H9 (cell line): ENCODE results near the gene SH3GL3. TPM values are rescaled to one million over a fixed set of nuclear protein-coding genes. Genes with fewer than 3 reads are reported as not detected.

Experiments used
- DNase-seq: peaks from one replicate; pipeline ENCODE4 v3.0.0-alpha.2; 2017
- H2AFZ ChIP-seq: one replicate; pipeline ENCODE4 v1.6.1; 2013; ENCODE audit warnings: mild to moderate bottlenecking, low read length, control low read depth, moderate library complexity
- H2AK5ac ChIP-seq: 2 replicates; pipeline ENCODE4 v1.6.1; 2013; ENCODE audit warnings: low read length, control low read depth, mixed read lengths; ENCODE audit not compliant: insufficient read length
- H2BK120ac ChIP-seq: one replicate; pipeline ENCODE4 v1.6.1; 2013; ENCODE audit warnings: low read depth, mild to moderate bottlenecking, low read length, control low read depth, inconsistent platforms; ENCODE audit not compliant: poor library complexity, severe bottlenecking
- H2BK12ac ChIP-seq: 2 replicates; pipeline ENCODE4 v1.6.1; 2013; ENCODE audit warnings: low read length, control low read depth, mixed read lengths, low read depth; ENCODE audit not compliant: insufficient read length
- H2BK15ac ChIP-seq: 2 replicates; pipeline ENCODE4 v1.6.1; 2013; ENCODE audit warnings: low read depth, low read length, control low read depth
- H2BK20ac ChIP-seq: one replicate; pipeline ENCODE4 v1.6.1; 2013; ENCODE audit warnings: low read depth, mild to moderate bottlenecking, low read length, control low read depth, inconsistent platforms; ENCODE audit not compliant: poor library complexity, severe bottlenecking
- H2BK5ac ChIP-seq: 2 replicates; pipeline ENCODE4 v1.6.1; 2013; ENCODE audit warnings: low read length, control low read depth, mixed read lengths; ENCODE audit not compliant: insufficient read length
- H3K14ac ChIP-seq: 2 replicates; pipeline ENCODE4 v1.6.1; 2013; ENCODE audit warnings: low read length, control low read depth; ENCODE audit not compliant: insufficient read depth
- H3K18ac ChIP-seq: 2 replicates; pipeline ENCODE4 v1.6.1; 2013; ENCODE audit warnings: low read depth, mild to moderate bottlenecking, mixed read lengths, low read length, control low read depth; ENCODE audit not compliant: insufficient read length
- H3K23ac ChIP-seq: 2 replicates; pipeline ENCODE4 v1.6.1; 2013; ENCODE audit warnings: low read length, control low read depth, mixed read lengths, low read depth; ENCODE audit not compliant: insufficient read length
- H3K23me2 ChIP-seq: 2 replicates; pipeline ENCODE4 v1.6.1; 2013; ENCODE audit warnings: low read depth, mild to moderate bottlenecking, mixed read lengths, low read length, control low read depth; ENCODE audit not compliant: insufficient read length, poor library complexity, severe bottlenecking
- H3K27ac ChIP-seq: 2 replicates; pipeline ENCODE4 v1.5.1; 2013; ENCODE audit warnings: low read length, control low read depth, mixed read lengths, low read depth; ENCODE audit not compliant: insufficient read length
- H3K27me3 ChIP-seq: 2 replicates; pipeline ENCODE4 v1.6.1; 2013; ENCODE audit warnings: low read length, control low read depth, inconsistent platforms; ENCODE audit not compliant: insufficient read depth
- H3K4ac ChIP-seq: 2 replicates; pipeline ENCODE4 v1.6.1; 2013; ENCODE audit warnings: low read depth, mild to moderate bottlenecking, control low read depth, inconsistent platforms, low read length, moderate library complexity
- H3K4me1 ChIP-seq: 2 replicates; pipeline ENCODE4 v1.6.1; 2013; ENCODE audit warnings: low read length, control low read depth, inconsistent platforms; ENCODE audit not compliant: insufficient read depth
- H3K4me2 ChIP-seq: 2 replicates; pipeline ENCODE4 v1.6.1; 2013; ENCODE audit warnings: low read length, control low read depth, mixed read lengths; ENCODE audit not compliant: insufficient read length, insufficient read depth
- H3K56ac ChIP-seq: 2 replicates; pipeline ENCODE4 v1.6.1; 2013; ENCODE audit warnings: low read depth, mild to moderate bottlenecking, mixed read lengths, low read length, control low read depth; ENCODE audit not compliant: insufficient read length
- H3K79me1 ChIP-seq: 2 replicates; pipeline ENCODE4 v1.6.1; 2013; ENCODE audit warnings: low read depth, mild to moderate bottlenecking, moderate library complexity, low read length, control low read depth, inconsistent platforms; ENCODE audit not compliant: insufficient read depth, poor library complexity, severe bottlenecking
- H3K79me2 ChIP-seq: 2 replicates; pipeline ENCODE4 v1.6.1; 2013; ENCODE audit warnings: low read length, control low read depth, inconsistent platforms; ENCODE audit not compliant: insufficient read depth
- H3K9ac ChIP-seq: 2 replicates; pipeline ENCODE4 v1.6.1; 2013; ENCODE audit warnings: low read length, control low read depth, mixed read lengths; ENCODE audit not compliant: insufficient read length; ENCODE audit errors: extremely low read depth
- H3K9me3 ChIP-seq: one replicate; pipeline ENCODE4 v1.6.1; 2013; ENCODE audit warnings: low read depth, low read length, inconsistent platforms; ENCODE audit not compliant: control insufficient read depth
- H3T11ph ChIP-seq: one replicate; pipeline ENCODE4 v1.6.1; 2013; ENCODE audit warnings: mild to moderate bottlenecking, low read length, control low read depth, inconsistent platforms
- H4K20me1 ChIP-seq: one replicate; pipeline ENCODE4 v1.6.1; 2013; ENCODE audit not compliant: control insufficient read depth, insufficient read length, insufficient read depth
- H4K5ac ChIP-seq: 2 replicates; pipeline ENCODE4 v1.6.1; 2013; ENCODE audit warnings: low read depth, mild to moderate bottlenecking, mixed read lengths, low read length, control low read depth; ENCODE audit not compliant: insufficient read length
- H4K8ac ChIP-seq: replicated peaks from 2 replicates; pipeline ENCODE4 v1.6.1; 2013; ENCODE audit warnings: low read length, control low read depth, mixed read lengths, low read depth; ENCODE audit not compliant: insufficient read length
- H4K91ac ChIP-seq: 2 replicates; pipeline ENCODE4 v1.6.1; 2013; ENCODE audit warnings: low read depth, mild to moderate bottlenecking, moderate library complexity, mixed read lengths, low read length, control low read depth; ENCODE audit not compliant: insufficient read length
- H3K27ac Mint-ChIP-seq, 3 experiments: 2 replicates in 2 of 3; 3 replicates in 1 of 3; pipeline ENCODE4 v1.8.0; 2020 to 2021; ENCODE audit warnings: mixed read lengths in 3 of 3, mild to moderate bottlenecking in 1 of 3, moderate library complexity in 1 of 3
- H3K27me3 Mint-ChIP-seq: 2 replicates; pipeline ENCODE4 v1.8.0; 2021; ENCODE audit warnings: low read depth, mild to moderate bottlenecking, moderate library complexity, mixed read lengths
- H3K36me3 Mint-ChIP-seq, 3 experiments: 2 replicates in 2 of 3; 3 replicates in 1 of 3; pipeline ENCODE4 v1.8.0; 2020 to 2021; ENCODE audit warnings: low read depth in 3 of 3, mixed read lengths in 3 of 3; ENCODE audit not compliant: insufficient read depth in 1 of 3
- H3K4me1 Mint-ChIP-seq, 2 experiments: 2 replicates each; pipeline ENCODE4 v1.8.0; 2020; ENCODE audit warnings: mixed read lengths in 2 of 2
- H3K4me3 Mint-ChIP-seq, 2 experiments: 2 replicates in 1 of 2; 3 replicates in 1 of 2; pipeline ENCODE4 v1.8.0; 2020 to 2021; ENCODE audit warnings: mild to moderate bottlenecking in 2 of 2, mixed read lengths in 2 of 2, moderate library complexity in 1 of 2
- H3K9me3 Mint-ChIP-seq, 2 experiments: 2 replicates in 1 of 2; 3 replicates in 1 of 2; pipeline ENCODE4 v1.8.0; 2020; ENCODE audit warnings: mild to moderate bottlenecking in 2 of 2, mixed read lengths in 2 of 2, moderate library complexity in 1 of 2
- WGBS: extraction: QIAGEN DNeasy Blood & Tissue Kit; methylation state at CpG from one replicate; pipeline ENCODE4 v1.1.7; 2013; ENCODE audit warnings: missing lambda C conversion rate, low lambda C conversion rate, mixed read lengths; ENCODE audit not compliant: insufficient read length; ENCODE audit errors: extremely low coverage; 5-methylcytosine and 5-hydroxymethylcytosine counted together
- total RNA-seq: library from RNA; stranded (reverse); gene quantifications from 2 replicates; pipeline ENCODE4 v1.2.1, GENCODE V29; 2021
- TF ChIP-seq, protein P1 (sequence below): fragments of 200-600 bp; sonication (generic); conservative IDR thresholded peaks from 3 replicates; pipeline ENCODE4 v1.8.0; 2021; ENCODE audit warnings: antibody characterized with exemption, mild to moderate bottlenecking

SH3GL3 gene
- total RNA-seq, 1 experiment from 2014 or later = 11.2 TPM

DNA sequence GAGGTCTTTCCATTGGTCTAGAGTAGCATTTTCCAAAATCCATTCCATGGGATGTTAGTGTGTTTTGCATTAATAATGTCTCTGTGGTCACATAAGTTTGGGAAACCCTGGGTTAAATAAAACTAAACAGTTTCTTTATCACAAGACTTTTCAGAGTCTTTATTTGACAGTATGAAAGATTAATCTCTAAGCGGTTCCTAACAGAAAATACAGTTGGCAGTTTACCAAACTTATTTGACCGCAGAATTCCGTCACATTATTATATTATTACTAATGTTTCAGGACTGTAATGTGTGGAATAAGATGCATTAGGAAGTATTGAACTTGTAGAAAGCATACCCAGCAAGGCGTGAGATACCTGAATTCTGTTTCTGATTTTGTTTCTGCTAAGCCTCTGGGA is 135.2 kb downstream of the SH3GL3 start:
- Mint-ChIP-seq H3K27ac (no peak overlapping the region), H3K27me3 (no peaks in the 10 kb centered on the region), H3K4me3 (no peak overlapping the region), H3K36me3 (no peaks in the 10 kb centered on the region), H3K4me1 (peaks cover 0 to 10% of the 10 kb centered on the region in 2 experiments; a peak in 2 of 4 replicates), H3K9me3 (no peaks in the 10 kb centered on the region)
- Histone ChIP-seq H2BK120ac (no peak overlapping the region), H3K4me2 (no peak overlapping the region), H3K18ac (no peak overlapping the region), H3K27ac (no peak overlapping the region), H3K23ac (no peak overlapping the region), H3K9ac (no peak overlapping the region), H3K4me1 (no peaks in the 10 kb centered on the region), H3K79me2 (no peaks in the 10 kb centered on the region), H2BK20ac (no peak overlapping the region), H2BK12ac (no peak overlapping the region), H3K4ac (no peak overlapping the region), H2AK5ac (no peak overlapping the region), H4K20me1 (no peaks in the 10 kb centered on the region), H3K14ac (no peak overlapping the region), H4K8ac (no peak overlapping the region), H3K9me3 (no peaks in the 10 kb centered on the region), H3K56ac (no peak overlapping the region), H3K27me3 (no peaks in the 10 kb centered on the region), H3K79me1 (no peaks in the 10 kb centered on the region), H3K23me2 (no peaks in the 10 kb centered on the region), H2BK5ac (no peak overlapping the region), H2AFZ (no peak overlapping the region), H2BK15ac (no peak overlapping the region), H3T11ph (no peak overlapping the region), H4K5ac (no peak overlapping the region), H4K91ac (no peak overlapping the region)
- WGBS = no CpG with 5 or more reads among the region's 4 CpGs
- TF ChIP-seq, protein P1, sequence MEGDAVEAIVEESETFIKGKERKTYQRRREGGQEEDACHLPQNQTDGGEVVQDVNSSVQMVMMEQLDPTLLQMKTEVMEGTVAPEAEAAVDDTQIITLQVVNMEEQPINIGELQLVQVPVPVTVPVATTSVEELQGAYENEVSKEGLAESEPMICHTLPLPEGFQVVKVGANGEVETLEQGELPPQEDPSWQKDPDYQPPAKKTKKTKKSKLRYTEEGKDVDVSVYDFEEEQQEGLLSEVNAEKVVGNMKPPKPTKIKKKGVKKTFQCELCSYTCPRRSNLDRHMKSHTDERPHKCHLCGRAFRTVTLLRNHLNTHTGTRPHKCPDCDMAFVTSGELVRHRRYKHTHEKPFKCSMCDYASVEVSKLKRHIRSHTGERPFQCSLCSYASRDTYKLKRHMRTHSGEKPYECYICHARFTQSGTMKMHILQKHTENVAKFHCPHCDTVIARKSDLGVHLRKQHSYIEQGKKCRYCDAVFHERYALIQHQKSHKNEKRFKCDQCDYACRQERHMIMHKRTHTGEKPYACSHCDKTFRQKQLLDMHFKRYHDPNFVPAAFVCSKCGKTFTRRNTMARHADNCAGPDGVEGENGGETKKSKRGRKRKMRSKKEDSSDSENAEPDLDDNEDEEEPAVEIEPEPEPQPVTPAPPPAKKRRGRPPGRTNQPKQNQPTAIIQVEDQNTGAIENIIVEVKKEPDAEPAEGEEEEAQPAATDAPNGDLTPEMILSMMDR = no peak
- DNase-seq = no peak
